GM10266 (cell line): ENCODE data around the gene CREB1.

Experiments
- DNase-seq: peaks from one replicate; pipeline ENCODE4 v3.0.0; 2012; ENCODE audit errors: extremely low spot score
- TF ChIP-seq, protein P1 (sequence below): IDR thresholded peaks from 2 replicates; pipeline ENCODE4 v1.5.1; 2012; ENCODE audit warnings: mild to moderate bottlenecking, low read depth; ENCODE audit not compliant: control insufficient read depth, insufficient read depth; ENCODE audit errors: missing control alignments

The CREB1 gene

DNA sequence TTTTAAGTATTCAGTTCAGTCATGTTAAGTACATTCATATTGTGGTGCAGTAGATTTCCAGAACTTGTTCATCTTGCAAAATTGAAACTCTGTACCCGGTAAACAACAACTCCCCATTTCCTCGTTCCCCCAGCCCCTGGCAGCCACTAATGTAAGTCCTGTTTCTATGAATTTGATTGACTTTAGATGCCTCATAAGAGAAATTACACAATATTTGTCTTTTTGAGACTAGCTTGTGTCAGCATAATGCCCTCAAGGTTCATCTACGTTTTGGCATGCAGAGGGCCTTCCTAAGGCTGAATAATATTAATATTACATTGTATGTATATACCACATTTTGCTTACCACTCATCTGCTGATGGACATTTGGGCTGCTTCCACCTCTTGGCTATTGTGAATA is 64.5 kb downstream of the CREB1 start:
- DNase-seq = no peak
- TF ChIP-seq, protein P1, sequence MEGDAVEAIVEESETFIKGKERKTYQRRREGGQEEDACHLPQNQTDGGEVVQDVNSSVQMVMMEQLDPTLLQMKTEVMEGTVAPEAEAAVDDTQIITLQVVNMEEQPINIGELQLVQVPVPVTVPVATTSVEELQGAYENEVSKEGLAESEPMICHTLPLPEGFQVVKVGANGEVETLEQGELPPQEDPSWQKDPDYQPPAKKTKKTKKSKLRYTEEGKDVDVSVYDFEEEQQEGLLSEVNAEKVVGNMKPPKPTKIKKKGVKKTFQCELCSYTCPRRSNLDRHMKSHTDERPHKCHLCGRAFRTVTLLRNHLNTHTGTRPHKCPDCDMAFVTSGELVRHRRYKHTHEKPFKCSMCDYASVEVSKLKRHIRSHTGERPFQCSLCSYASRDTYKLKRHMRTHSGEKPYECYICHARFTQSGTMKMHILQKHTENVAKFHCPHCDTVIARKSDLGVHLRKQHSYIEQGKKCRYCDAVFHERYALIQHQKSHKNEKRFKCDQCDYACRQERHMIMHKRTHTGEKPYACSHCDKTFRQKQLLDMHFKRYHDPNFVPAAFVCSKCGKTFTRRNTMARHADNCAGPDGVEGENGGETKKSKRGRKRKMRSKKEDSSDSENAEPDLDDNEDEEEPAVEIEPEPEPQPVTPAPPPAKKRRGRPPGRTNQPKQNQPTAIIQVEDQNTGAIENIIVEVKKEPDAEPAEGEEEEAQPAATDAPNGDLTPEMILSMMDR = no peak

DNA sequence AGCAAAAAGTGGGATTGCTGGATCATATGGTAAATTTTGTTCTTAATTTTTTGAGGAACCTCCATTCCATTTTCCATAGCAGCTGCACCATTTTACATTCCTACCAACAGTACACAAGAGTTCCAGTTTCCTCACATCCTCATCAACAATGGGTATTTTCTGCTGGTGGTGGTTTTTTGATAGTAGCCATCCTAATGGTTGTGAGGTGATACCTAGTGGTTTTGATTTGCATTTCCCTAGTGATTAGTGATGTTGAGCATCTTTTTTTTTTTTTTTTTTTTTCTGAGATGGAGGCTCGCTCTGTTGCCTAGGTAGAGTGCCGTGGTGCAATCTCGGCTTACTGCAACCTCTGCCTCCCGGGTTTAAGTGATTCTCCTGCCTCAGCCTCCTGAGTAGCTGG is 65.0 kb downstream of the CREB1 start:
- no peak for DNase-seq
- TF ChIP-seq, protein P1 = no peak

DNA sequence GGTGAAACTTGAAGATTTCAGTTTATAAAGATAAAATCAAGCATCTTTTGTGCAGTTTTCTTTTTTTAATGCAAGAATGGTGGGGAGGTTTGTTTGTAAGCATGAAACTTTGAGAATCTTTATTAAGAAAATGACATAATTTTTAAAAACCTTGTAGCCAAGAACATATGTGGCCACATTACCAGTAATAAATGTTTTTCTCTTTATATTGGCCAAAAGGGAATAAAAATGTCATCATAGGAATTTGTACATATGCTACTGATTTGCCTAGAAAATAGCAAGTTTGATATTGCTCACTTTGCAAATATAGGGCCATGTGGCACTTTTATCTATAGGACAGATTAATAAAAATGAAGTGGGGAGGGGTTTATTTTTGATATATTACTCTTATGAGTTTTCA is 69.9 kb downstream of the CREB1 start:
- DNase-seq = no peak
- TF ChIP-seq, protein P1 = no peak

DNA sequence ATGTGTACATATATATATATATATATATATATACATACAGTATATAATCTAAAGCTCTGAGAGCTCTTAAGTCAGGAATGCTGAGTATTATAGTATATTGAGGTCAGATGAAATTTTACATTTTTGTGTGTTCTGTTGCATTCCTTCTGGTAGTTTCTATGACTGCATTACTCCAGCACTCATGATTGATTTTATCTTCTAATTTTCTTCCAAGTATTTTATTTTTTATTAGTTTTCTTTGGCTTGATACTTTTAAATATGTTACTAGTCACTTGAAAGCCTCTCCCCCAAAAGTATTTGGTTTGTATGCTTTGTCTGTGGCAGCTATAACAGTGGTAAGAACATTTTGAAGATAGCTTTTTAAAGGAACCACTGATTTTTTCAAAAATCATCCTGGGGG is 70.5 kb downstream of the CREB1 start:
- TF ChIP-seq, protein P1 = no peak
- DNase-seq = no peak

DNA sequence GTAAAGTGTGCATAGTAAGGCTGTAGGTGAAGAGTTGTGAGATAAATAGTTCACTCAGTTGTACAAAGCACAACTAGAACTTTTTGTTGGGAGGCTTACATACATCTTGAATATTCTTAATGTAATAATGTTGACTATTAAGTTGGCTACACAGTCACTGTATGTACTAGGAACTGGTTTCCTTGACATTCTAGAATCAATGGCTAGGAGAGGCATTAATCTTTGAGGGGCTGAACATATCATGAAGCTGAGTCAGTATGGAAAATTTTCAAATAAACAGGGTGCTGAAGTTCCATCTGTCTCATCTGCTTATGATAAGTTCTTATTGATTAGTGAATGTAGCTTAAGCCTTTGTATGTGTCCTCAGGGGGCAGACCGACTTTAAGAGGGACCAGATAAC is 72.0 kb downstream of the CREB1 start:
- no peak for DNase-seq
- TF ChIP-seq, protein P1 = no peak

DNA sequence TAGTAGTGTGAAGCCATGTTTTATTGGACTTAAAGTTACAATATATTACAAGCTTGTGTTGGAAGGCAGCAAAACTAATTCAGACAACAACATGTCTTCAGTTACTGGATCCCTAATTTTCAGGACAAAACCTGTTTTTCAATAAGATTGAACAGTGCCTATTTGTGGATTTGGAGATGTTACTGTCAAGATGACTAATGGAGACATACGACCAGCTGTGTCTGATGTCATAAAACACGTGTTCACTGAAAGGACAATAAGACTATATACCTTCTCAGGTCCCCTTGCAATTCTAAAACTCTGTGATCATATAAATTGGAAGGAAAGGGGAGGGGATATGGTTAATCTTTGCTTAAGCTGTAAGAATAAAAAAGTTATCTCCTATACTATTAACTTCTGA is 73.7 kb downstream of the CREB1 start:
- TF ChIP-seq, protein P1 = no peak

DNA sequence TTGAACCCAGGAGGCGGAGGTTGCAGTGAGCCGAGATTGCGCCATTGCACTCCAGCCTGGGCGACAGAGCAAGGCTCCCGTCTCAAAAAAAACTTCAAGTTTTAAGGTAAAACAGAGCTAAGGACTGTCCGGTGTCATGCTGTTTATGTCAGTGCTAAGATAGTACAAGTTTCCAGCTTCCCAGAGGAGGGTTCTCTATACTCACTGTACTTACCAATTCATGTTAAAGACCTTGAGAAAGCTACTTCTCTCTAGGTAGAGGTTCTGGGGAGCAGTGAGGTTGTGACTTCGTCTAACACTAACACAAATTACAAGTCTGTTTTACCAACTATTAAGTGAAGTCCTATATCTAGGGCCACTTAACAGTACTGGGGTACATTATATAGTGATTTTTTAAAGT is 76.6 kb downstream of the CREB1 start:
- no peak for DNase-seq
- TF ChIP-seq, protein P1 = no peak

More for the DNA sequence above, 73.7 kb downstream of the CREB1 start:
- no peak for DNase-seq
